ENCODE results near the gene DMRTC2. TPM values are rescaled to one million over a fixed set of nuclear protein-coding genes. Genes with fewer than 3 reads are reported as not detected.

DMRTC2 gene
- total and polyA plus RNA-seq, 3 donors from 2014 or later, result 23.1 to 71.0 (median 55.3) TPM

- WGBS, 2 donors, result 70 to 77% methylated on average over 2 of the region's 2 CpGs
- DNase-seq, result no peak
- H3K4me3 ChIP-seq, result no peak overlapping the region
- no peak overlapping the region for H3K27ac ChIP-seq
- H3K4me1 ChIP-seq, result no peaks in the 10 kb centered on the region
- TF ChIP-seq POLR2A (IDR thresholded peaks at IDR 0.05), result no peak
- no peak for TF ChIP-seq CTCF (IDR thresholded peaks at IDR 0.05)
- H3K9me3 ChIP-seq, result no peaks in the 10 kb centered on the region
- H3K27me3 ChIP-seq, result no peaks in the 10 kb centered on the region
- H3K36me3 ChIP-seq (ENCODE audit: low read depth, missing control alignments), result no peaks in the 10 kb centered on the region
- intact Hi-C loops (cut with DNase I; ENCODE audit: low total_unique reads), result no loop called here
Observed at GRCh38 chr19:41801792-41802211, 43.0 kb upstream of the DMRTC2 start.

GRCh38 chr19:41802770-41803169 lies 42.1 kb upstream of the DMRTC2 start:
- no peaks in the 10 kb centered on the region for H3K9me3 ChIP-seq
- no peak overlapping the region for H3K27ac ChIP-seq
- 88 to 90% methylated on average over 2 of the region's 2 CpGs for WGBS, 2 donors
- intact Hi-C loops (cut with DNase I; ENCODE audit: low total_unique reads), result no loop called here
- DNase-seq, result no peak
- H3K4me3 ChIP-seq, result no peak overlapping the region
- no peak for TF ChIP-seq CTCF (IDR thresholded peaks at IDR 0.05)
- no peak for TF ChIP-seq POLR2A (IDR thresholded peaks at IDR 0.05)
- no peaks in the 10 kb centered on the region for H3K4me1 ChIP-seq
- H3K36me3 ChIP-seq (ENCODE audit: low read depth, missing control alignments), result no peaks in the 10 kb centered on the region
- H3K27me3 ChIP-seq, result no peaks in the 10 kb centered on the region

- H3K9me3 ChIP-seq, result no peaks in the 10 kb centered on the region
- H3K4me3 ChIP-seq, result no peak overlapping the region
- no peak for DNase-seq
- no peaks in the 10 kb centered on the region for H3K27me3 ChIP-seq
- H3K27ac ChIP-seq, result no peak overlapping the region
- 94 to 100% methylated on average over 3 of the region's 3 CpGs for WGBS, 2 donors
- intact Hi-C loops (cut with DNase I; ENCODE audit: low total_unique reads), result no loop called here
- H3K36me3 ChIP-seq (ENCODE audit: low read depth, missing control alignments), result no peaks in the 10 kb centered on the region
- no peaks in the 10 kb centered on the region for H3K4me1 ChIP-seq
- TF ChIP-seq POLR2A (IDR thresholded peaks at IDR 0.05), result no peak
- no peak for TF ChIP-seq CTCF (IDR thresholded peaks at IDR 0.05)
Observed at GRCh38 chr19:41804336-41804735, 40.5 kb upstream of the DMRTC2 start.

GRCh38 chr19:41807176-41807575 lies 37.7 kb upstream of the DMRTC2 start:
- DNase-seq, result no peak
- no peaks in the 10 kb centered on the region for H3K27me3 ChIP-seq
- no peak overlapping the region for H3K27ac ChIP-seq
- TF ChIP-seq CTCF (IDR thresholded peaks at IDR 0.05) (no peak), POLR2A (IDR thresholded peaks at IDR 0.05) (no peak)
- no peaks in the 10 kb centered on the region for H3K9me3 ChIP-seq
- no peak overlapping the region for H3K4me3 ChIP-seq
- intact Hi-C loops (cut with DNase I; ENCODE audit: low total_unique reads), result no loop called here
- 83 to 97% methylated on average over 1 to 3 of the region's 3 CpGs for WGBS, 2 donors
- no peaks in the 10 kb centered on the region for H3K36me3 ChIP-seq (ENCODE audit: low read depth, missing control alignments)
- H3K4me1 ChIP-seq, result no peaks in the 10 kb centered on the region
